ENCODE measurements around the gene CHST15. TPM values are rescaled to one million over a fixed set of nuclear protein-coding genes. Genes with fewer than 3 reads are reported as not detected.
"Not testable (repeated sequence)": the region's sequence is repeated elsewhere in the genome, so short reads cannot be mapped to it uniquely, and the experiment has no call there.

CHST15 gene
- total RNA-seq, 1 experiment from 2014 or later: 2.4 TPM

DNA sequence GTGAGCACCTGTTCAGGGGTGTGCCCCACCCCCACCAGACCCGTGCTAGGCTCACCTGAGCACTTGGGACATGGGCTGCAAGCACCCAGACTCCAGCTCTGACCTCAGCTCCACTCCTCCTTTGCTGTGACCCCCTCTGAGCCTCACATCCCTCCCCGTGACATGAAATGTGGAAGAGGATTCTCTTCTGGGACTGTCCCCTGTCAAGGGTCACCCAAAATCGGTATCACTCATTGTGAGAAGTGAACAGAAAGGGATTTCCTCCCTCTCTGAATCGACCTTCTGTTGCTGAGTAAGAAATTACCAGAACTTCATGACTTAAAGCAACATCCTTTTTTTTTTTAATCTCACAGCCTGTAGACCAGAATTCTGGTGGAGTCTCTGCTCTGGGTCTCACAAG, 6.2 kb upstream of the CHST15 start:
- no peak for DNase-seq (ENCODE audit: low spot score)

- DNase-seq (ENCODE audit: low spot score): no peak
Observed at GRCh38 chr10:124098575-124098974, 5.2 kb upstream of the CHST15 start.

DNA sequence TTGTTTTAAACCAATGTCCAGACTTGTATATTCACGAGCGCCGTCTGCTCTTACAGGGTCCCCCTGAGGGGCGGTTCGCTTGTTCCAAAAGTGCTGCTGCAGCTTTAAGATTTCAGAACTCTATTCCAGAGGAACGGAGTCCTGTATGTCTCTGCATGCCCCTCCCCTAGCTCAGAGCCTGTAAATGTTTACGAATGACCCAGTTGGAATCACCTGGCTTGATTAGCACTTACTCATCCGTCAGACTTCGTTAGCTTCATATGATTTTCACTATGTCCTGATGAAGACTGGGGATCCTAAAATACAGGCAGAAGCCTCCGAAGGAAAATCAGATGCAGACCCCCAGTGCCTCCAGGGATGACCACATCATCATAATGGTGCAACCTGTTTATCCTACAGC, 4.5 kb upstream of the CHST15 start:
- DNase-seq (ENCODE audit: low spot score): no peak

DNA sequence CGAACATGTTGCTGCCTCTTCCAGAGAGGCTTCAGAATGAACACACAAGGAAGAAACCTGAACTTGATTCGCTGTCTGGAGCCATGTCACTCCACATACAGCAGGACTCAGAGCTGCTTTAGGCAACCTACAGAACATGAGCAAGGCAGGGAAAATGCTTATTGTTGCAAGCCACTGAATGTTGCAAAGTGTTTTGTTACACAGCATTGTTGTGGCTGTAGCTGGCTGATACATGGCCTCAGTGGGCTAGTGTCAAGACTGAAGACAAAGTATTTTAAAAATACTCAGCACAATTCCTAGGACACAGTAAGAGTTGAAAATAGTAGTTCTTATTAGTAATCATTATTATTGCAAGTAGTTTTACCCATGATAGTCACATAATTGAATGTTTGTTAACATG, 3.1 kb upstream of the CHST15 start:
- DNase-seq (ENCODE audit: low spot score): no peak

DNA sequence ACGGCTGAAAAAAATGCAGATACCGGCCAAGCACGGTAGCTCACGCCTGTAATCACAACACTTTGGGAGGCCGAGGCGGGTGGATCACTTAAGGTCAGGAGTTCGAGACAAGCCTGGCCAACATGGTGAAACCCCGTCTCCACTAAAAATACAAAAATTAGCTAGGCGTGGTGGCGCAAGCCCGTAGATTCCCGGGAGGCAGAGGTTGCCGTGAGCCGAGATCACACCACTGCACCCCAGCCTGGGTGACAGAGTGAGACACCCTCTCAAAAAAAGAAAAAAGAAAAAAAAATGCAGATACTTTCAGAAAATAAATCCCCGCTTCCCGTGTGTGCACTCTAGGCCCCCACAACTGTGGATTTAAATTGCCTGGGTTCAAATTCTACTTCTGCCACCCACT, 2.4 kb upstream of the CHST15 start:
- DNase-seq (ENCODE audit: low spot score): not testable (repeated sequence)

DNA sequence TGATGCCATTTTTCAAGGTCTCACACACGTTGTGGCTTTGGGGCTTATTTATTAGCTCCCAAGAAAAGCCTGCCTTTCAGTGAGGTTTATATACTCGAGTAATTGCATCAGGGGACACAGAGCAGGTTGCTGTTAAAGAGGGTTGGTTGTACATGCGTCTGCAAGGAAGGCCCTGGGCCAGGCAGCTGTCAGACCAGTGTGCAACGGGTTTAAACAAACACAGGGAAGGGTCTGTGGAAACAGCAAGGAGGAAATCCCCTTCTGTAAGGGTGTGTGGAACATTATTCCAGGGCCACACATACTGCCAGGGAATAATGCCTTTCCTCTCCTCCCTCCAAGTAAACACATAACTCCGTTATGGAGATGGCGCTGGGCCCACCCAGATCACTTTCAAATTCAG, 1.7 kb upstream of the CHST15 start:
- no peak for DNase-seq (ENCODE audit: low spot score)

DNA sequence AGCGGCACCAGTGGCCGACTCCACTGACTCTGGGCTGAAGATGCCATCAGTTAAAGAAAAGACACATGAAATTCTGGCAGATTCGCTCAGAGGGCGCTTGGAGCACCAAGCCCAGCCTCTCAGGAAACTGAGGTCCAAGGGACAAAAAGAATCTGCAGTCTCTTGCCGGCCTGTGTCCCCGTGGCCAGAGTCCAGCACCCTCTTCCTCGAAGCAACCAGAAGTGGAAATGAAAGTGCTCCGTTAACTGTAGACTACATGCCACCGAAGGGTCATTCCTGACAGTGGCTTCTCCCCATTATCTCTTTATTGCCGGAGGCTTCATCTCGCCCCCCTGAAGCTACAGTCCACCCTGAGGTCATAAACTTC, 1.0 kb upstream of the CHST15 start:
- no peak for DNase-seq (ENCODE audit: low spot score)

- DNase-seq (ENCODE audit: low spot score): not testable (repeated sequence)
Observed at GRCh38 chr10:124093774-124094418, 498 bp upstream of the CHST15 start.

DNA sequence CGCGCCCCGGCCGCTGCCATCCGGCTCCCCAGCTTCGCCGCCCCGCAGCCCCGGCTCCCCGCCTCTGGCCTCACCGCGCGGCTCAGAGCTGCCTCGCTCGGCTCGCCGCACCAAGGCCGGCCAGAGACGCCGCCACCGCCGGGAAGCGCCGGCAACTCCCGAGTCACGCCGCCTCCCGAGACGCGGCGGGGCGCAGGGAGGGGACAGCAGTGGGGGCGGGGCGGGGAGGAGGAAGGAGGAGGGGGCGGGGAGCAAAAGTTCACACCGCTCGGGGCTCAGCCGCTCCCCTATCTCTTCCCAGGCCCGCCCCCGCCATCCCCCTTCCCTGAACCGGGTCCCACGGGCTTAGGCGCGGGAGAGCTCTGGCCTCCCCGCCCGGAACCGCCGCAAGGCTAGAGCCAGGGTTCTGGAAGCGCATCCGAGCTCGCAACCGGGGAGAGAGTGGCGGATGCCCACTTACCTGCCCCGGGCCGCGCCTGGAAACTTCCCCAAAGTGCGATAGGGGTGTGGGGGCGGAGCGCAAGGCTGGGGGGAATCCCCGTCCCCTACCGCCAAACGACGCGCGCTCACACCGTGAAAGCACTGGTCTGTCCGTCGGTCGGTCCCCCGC, 1.0 kb downstream of the CHST15 start:
- no peak for DNase-seq (ENCODE audit: low spot score)

DNA sequence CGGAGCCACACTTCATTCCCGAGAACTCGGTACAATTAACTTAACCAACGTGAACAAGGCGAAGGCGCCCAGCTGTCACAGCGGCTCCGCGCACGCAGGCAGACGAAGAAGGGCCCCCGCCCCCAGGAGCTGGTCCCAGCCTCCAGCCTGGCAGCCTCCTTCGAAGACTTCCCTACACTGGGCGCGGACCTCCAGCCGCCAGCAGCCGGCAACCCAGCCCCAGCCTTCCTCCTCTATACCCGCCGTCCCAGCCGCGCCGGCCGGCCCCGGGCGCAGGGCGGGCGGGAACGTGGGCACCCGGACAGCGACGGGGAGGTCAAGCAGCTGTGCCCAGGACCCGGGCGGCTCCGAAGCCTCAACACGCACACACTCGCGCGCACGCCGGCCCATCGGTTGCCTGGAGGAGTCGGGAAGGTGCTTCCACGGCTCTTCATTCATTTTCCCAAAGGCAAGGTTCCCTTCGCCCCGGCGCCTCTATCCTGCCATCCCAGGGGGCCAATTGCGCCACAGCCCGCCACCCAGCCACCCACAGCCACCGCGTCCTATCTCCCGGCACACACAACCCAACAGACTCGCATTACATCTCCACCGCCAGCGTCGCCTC, 1.6 kb downstream of the CHST15 start:
- no peak for DNase-seq (ENCODE audit: low spot score)

- no peak for DNase-seq (ENCODE audit: low spot score)
Observed at GRCh38 chr10:124090601-124091209, 2.7 kb downstream of the CHST15 start.

- DNase-seq (ENCODE audit: low spot score): no peak
Observed at GRCh38 chr10:124089859-124090258, 3.5 kb downstream of the CHST15 start.

- DNase-seq (ENCODE audit: low spot score): no peak
Observed at GRCh38 chr10:124088915-124089314, 4.5 kb downstream of the CHST15 start.

DNA sequence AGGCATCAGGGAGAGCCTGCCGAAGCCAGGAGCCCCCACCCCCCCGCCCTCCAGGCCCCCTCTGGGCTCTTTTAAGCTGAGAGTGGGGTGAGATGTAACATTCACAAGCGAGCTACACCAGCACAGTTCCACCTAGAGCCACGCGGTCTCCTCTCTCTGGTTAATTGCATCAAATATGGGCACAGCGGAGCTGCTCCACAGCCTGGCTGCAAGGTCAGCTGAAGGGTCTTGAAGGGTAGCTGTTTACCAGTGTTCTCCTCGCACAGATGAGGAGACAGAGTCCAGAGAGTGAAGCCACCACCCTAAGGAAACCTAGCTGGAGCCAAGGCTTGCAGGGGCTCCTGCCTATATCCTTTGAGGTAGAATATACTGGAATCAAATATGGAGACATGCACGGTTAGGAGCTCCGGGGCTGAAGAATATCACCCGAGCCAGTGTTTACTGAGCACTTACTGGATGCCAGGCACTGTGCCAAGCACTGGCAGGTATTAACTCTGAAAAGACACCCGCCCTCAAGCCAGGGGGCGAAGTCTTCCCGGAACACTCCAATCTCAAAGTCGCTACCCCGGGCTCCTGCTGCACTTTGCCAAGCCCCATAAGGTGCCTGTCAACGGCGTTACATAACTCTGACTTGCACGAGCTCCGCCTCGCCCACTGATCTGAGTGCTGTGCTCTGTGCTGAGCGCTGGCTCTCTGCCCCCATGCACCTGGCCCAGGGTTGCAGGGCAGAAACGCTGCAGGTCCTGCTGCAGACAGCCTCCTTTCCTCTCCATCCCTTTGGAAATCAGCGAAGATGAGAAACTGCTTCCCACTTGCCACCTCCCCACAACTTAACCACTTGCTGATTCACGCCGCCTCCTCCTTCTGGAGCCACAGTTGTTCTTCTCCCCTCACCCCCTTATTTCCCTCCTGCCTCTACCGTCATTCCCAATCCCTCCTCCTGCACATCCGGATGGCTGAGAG, 5.4 kb downstream of the CHST15 start:
- DNase-seq (ENCODE audit: low spot score): no peak

GRCh38 chr10:124086787-124087671, 6.4 kb downstream of the CHST15 start:
- DNase-seq (ENCODE audit: low spot score): no peak

- DNase-seq (ENCODE audit: low spot score): no peak
Observed at GRCh38 chr10:124086097-124086710, 7.2 kb downstream of the CHST15 start.

- no peak for DNase-seq (ENCODE audit: low spot score)
Observed at GRCh38 chr10:124085680-124086079, 7.7 kb downstream of the CHST15 start.

- DNase-seq (ENCODE audit: low spot score): no peak
Observed at GRCh38 chr10:124084708-124085107, 8.7 kb downstream of the CHST15 start.

GRCh38 chr10:124083740-124084397, 9.5 kb downstream of the CHST15 start:
- DNase-seq (ENCODE audit: low spot score): no peak
